NCI-H1436 (cell line): ENCODE measurements around the gene KRT72.

ENCODE experiments used
- DNase-seq: peaks from one replicate; lab custom pipeline; 2025; lab: John Stamatoyannopoulos, UW

KRT72 gene

GRCh38 chr12:52541709-52542108 is 59.6 kb downstream of the KRT72 start:
- DNase-seq: no peak

GRCh38 chr12:52540531-52540930 is 60.7 kb downstream of the KRT72 start:
- no peak for DNase-seq

- DNase-seq: no peak
Measured at GRCh38 chr12:52539821-52540173, 61.5 kb downstream of the KRT72 start.

- no peak for DNase-seq
Measured at GRCh38 chr12:52539083-52539820, 62.0 kb downstream of the KRT72 start.

- DNase-seq: no peak
Measured at GRCh38 chr12:52537101-52537500, 64.2 kb downstream of the KRT72 start.
